HTR-8/SVneo (cell line): ENCODE data around the gene NTRK3.

Experiments used
- DNase-seq: peaks from one replicate; pipeline ENCODE4 v3.0.0; 2011; ENCODE audit warnings: low spot score, mixed read lengths; ENCODE audit not compliant: insufficient read length
- FAIRE-seq: peaks from 2 replicates; lab custom pipeline; 2011; peaks lifted over from hg19 to GRCh38; lab: Jason Lieb, UNC

NTRK3 gene

GRCh38 chr15:88262064-88262463 lies 5.5 kb upstream of the NTRK3 start:
- FAIRE-seq (no peak), DNase-seq (no peak)

- FAIRE-seq = no peak
- DNase-seq = no peak
Measured at GRCh38 chr15:88258093-88258641, 1.6 kb upstream of the NTRK3 start.

- no peak for FAIRE-seq
- no peak for DNase-seq
Measured at GRCh38 chr15:88257311-88258092, 963 bp upstream of the NTRK3 start.

GRCh38 chr15:88255484-88256278 lies 858 bp downstream of the NTRK3 start:
- DNase-seq (peak; percentile 51), FAIRE-seq (no peak)

- FAIRE-seq (no peak), DNase-seq (no peak)
Measured at GRCh38 chr15:88255087-88255483, 1.5 kb downstream of the NTRK3 start.

GRCh38 chr15:88252441-88252840 lies 4.1 kb downstream of the NTRK3 start:
- no peak for FAIRE-seq
- no peak for DNase-seq

- no peak for FAIRE-seq
Measured at GRCh38 chr15:88250826-88251225, 5.7 kb downstream of the NTRK3 start.

GRCh38 chr15:88249220-88249619 lies 7.3 kb downstream of the NTRK3 start:
- FAIRE-seq (no peak), DNase-seq (no peak)

More at GRCh38 chr15:88250826-88251225, 5.7 kb downstream of the NTRK3 start:
- no peak for DNase-seq

GRCh38 chr15:88247914-88248313 lies 8.6 kb downstream of the NTRK3 start:
- FAIRE-seq = no peak
- no peak for DNase-seq

- DNase-seq = peak; percentile 77
- FAIRE-seq = peak; percentile 74
Measured at GRCh38 chr15:88246666-88247446, 9.7 kb downstream of the NTRK3 start.

GRCh38 chr15:88246081-88246480 lies 10.5 kb downstream of the NTRK3 start:
- DNase-seq (no peak), FAIRE-seq (no peak)

- FAIRE-seq (peak; percentile 16), DNase-seq (peak; percentile 29)
Measured at GRCh38 chr15:88243895-88244787, 12.4 kb downstream of the NTRK3 start.

- FAIRE-seq = no peak
Measured at GRCh38 chr15:88242586-88243555, 13.7 kb downstream of the NTRK3 start.

GRCh38 chr15:88241461-88241860 lies 15.1 kb downstream of the NTRK3 start:
- DNase-seq (no peak), FAIRE-seq (no peak)

More at GRCh38 chr15:88242586-88243555, 13.7 kb downstream of the NTRK3 start:
- DNase-seq = no peak

GRCh38 chr15:88241060-88241459 lies 15.5 kb downstream of the NTRK3 start:
- DNase-seq (no peak), FAIRE-seq (no peak)

- DNase-seq (no peak), FAIRE-seq (no peak)
Measured at GRCh38 chr15:88239594-88239993, 16.9 kb downstream of the NTRK3 start.

GRCh38 chr15:88238618-88239430 lies 17.7 kb downstream of the NTRK3 start:
- DNase-seq (no peak), FAIRE-seq (no peak)
